ENCODE measurements around the gene NCK1. TPM values are rescaled to one million over a fixed set of nuclear protein-coding genes. Genes with fewer than 3 reads are reported as not detected.
"Not testable (repeated sequence)": the region's sequence is repeated elsewhere in the genome, so short reads cannot be mapped to it uniquely, and the experiment has no call there.

The NCK1 gene
- total and polyA plus RNA-seq, 2 donors (not counting 1 experiment from before 2014, with no cell fraction given), result 59.5 to 62.7 TPM

DNA sequence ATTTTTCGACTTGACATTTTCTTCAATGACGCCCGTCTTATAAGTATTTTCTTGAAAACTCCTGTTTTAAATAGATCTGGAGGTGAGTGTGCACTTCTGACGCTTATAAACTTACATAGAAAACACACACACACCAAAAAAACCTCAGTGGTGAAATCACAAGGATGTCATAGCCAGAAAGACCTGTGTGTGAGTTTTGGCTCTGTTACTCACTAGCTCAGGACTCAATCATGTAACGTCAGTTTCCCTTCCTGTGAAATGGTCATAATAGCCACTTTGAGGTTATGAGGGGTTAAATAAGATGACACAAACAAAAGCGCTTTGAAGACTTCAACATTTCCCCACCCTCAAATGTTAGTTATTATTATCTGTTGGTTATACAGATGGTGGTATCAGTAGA lies 97.6 kb downstream of the NCK1 start:
- H3K27me3 ChIP-seq (ENCODE audit: control insufficient read depth, insufficient read depth, low read length), result no peaks in the 10 kb centered on the region
- DNase-seq (ENCODE audit: low read depth in 2 of 2), result no peak
- no peak overlapping the region for H3K4me2 ChIP-seq (ENCODE audit: extremely low read depth, insufficient read depth, low read length)
- no peak overlapping the region for H2AFZ ChIP-seq (ENCODE audit: low read length)
- no peak overlapping the region for H3K27ac ChIP-seq (ENCODE audit: insufficient read depth, low read length)
- H4K20me1 ChIP-seq (ENCODE audit: control insufficient read depth, extremely low read depth, insufficient read depth, low read length), result no peaks in the 10 kb centered on the region
- no peaks in the 10 kb centered on the region for H3K9me3 ChIP-seq (ENCODE audit: control insufficient read depth, insufficient read depth, low read depth, low read length)
- no peaks in the 10 kb centered on the region for H3K36me3 ChIP-seq (ENCODE audit: control insufficient read depth, insufficient read depth, low read length)
- TF ChIP-seq EZH2 (IDR thresholded peaks at IDR 0.05; ENCODE audit: low read length, missing control alignments), result no peak
- TF ChIP-seq, protein P1, sequence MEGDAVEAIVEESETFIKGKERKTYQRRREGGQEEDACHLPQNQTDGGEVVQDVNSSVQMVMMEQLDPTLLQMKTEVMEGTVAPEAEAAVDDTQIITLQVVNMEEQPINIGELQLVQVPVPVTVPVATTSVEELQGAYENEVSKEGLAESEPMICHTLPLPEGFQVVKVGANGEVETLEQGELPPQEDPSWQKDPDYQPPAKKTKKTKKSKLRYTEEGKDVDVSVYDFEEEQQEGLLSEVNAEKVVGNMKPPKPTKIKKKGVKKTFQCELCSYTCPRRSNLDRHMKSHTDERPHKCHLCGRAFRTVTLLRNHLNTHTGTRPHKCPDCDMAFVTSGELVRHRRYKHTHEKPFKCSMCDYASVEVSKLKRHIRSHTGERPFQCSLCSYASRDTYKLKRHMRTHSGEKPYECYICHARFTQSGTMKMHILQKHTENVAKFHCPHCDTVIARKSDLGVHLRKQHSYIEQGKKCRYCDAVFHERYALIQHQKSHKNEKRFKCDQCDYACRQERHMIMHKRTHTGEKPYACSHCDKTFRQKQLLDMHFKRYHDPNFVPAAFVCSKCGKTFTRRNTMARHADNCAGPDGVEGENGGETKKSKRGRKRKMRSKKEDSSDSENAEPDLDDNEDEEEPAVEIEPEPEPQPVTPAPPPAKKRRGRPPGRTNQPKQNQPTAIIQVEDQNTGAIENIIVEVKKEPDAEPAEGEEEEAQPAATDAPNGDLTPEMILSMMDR (conservative IDR thresholded peaks at IDR 0.05 in 1 of 2, IDR thresholded peaks at IDR 0.05 in 1 of 2; ENCODE audit: low read depth in 1 of 2, low read length in 2 of 2), result no peak
- H3K4me1 ChIP-seq (ENCODE audit: control insufficient read depth, extremely low read depth, insufficient read depth, low read length), result peaks cover 19% of the 10 kb centered on the region
- H3K4me3 ChIP-seq (replicated peaks in 1 of 4; ENCODE audit: control extremely low read depth in 1 of 4, insufficient read depth in 1 of 4, low read depth in 3 of 4, low read length in 4 of 4), result no peak overlapping the region
- no peaks in the 10 kb centered on the region for H3K79me2 ChIP-seq (ENCODE audit: control insufficient read depth, insufficient read depth, low read length)
- H3K9ac ChIP-seq (ENCODE audit: insufficient read depth, low read length), result no peak overlapping the region

DNA sequence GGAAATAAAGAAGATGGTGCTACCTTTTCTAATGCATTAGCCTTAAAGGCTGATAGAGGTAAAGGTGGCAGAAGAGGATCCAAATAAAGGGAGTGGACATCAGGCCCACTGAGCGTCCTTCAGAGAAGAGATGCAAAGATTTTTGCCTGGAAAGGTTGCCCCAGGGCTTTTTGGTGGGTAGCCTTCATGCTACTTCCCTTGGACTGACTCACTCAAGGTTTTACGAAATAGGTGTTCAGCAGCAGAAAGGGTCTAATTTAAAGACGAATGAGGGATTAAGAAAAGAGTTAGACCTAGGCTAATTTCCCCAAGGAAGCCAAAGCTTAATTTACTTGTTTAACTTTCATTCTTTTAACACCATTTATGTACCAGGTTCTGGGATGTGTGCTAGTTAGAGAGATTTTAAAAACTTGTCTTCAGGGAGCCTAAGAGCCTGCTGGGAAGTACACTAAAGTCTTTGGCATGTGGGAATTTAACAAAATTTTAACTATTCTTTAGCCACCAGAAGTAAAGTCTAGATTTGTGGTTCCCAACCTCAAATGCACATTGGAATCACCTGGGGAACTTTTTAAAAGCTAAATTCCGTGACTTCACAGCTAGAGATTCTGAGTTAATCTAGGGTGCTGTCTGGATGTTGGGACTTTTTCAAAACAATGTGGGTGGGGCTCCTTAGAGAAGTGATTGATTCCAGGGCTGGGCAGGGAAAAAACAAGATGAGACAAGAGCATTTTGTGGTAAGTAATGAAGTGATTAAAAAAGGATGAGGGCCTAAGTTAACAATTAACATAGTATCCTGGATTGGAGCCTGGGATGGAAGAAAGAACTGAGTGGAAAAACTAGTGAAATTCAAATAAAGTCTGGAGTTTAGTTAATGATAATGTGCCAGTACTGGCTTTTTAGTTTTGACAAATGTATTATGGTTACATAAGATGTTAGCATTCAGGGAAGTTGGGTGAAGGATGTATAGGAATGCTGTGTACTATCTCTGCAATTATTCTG lies 99.1 kb downstream of the NCK1 start:
- peak in 1 of 2 donors; percentile 53 for DNase-seq (ENCODE audit: low read depth in 2 of 2)
- Histone ChIP-seq H3K27ac (ENCODE audit: insufficient read depth, low read length) (no peak overlapping the region), H3K4me3 (replicated peaks in 1 of 4; ENCODE audit: control extremely low read depth in 1 of 4, insufficient read depth in 1 of 4, low read depth in 3 of 4, low read length in 4 of 4) (no peak overlapping the region), H4K20me1 (ENCODE audit: control insufficient read depth, extremely low read depth, insufficient read depth, low read length) (no peaks in the 10 kb centered on the region), H3K9ac (ENCODE audit: insufficient read depth, low read length) (no peak overlapping the region), H3K36me3 (ENCODE audit: control insufficient read depth, insufficient read depth, low read length) (no peaks in the 10 kb centered on the region), H3K27me3 (ENCODE audit: control insufficient read depth, insufficient read depth, low read length) (no peaks in the 10 kb centered on the region), H3K4me1 (ENCODE audit: control insufficient read depth, extremely low read depth, insufficient read depth, low read length) (peaks cover 12% of the 10 kb centered on the region), H2AFZ (ENCODE audit: low read length) (no peak overlapping the region), H3K79me2 (ENCODE audit: control insufficient read depth, insufficient read depth, low read length) (no peaks in the 10 kb centered on the region), H3K4me2 (ENCODE audit: extremely low read depth, insufficient read depth, low read length) (no peak overlapping the region), H3K9me3 (ENCODE audit: control insufficient read depth, insufficient read depth, low read depth, low read length) (no peaks in the 10 kb centered on the region)
- no peak for TF ChIP-seq EZH2 (IDR thresholded peaks at IDR 0.05; ENCODE audit: low read length, missing control alignments)
- TF ChIP-seq, protein P1 (conservative IDR thresholded peaks at IDR 0.05 in 1 of 2, IDR thresholded peaks at IDR 0.05 in 1 of 2; ENCODE audit: low read depth in 1 of 2, low read length in 2 of 2), result no peak

DNA sequence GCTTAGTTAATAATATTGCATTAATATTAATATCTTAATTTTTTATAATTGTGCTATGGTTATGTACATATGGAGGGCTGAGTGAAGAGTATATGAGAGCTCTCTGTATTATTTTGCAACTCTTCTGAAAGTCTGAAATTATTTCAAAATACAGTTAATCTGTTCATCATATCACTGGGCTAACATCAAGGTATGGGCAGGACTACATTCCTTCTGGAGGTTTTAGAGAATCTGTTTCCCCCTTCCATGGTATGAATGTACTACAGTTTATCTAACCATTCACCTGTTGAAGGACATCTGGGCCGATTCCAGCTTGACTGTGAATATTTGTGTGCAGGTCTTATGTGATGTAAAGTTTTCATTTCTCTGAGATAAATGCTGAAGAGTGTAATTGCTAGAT lies 100.9 kb downstream of the NCK1 start:
- H3K4me1 ChIP-seq (ENCODE audit: control insufficient read depth, extremely low read depth, insufficient read depth, low read length), result peaks cover 2% of the 10 kb centered on the region
- no peak overlapping the region for H3K27ac ChIP-seq (ENCODE audit: insufficient read depth, low read length)
- H2AFZ ChIP-seq (ENCODE audit: low read length), result no peak overlapping the region
- TF ChIP-seq, protein P1 (conservative IDR thresholded peaks at IDR 0.05 in 1 of 2, IDR thresholded peaks at IDR 0.05 in 1 of 2; ENCODE audit: low read depth in 1 of 2, low read length in 2 of 2), result no peak
- no peak for TF ChIP-seq EZH2 (IDR thresholded peaks at IDR 0.05; ENCODE audit: low read length, missing control alignments)
- H4K20me1 ChIP-seq (ENCODE audit: control insufficient read depth, extremely low read depth, insufficient read depth, low read length), result no peaks in the 10 kb centered on the region
- H3K9me3 ChIP-seq (ENCODE audit: control insufficient read depth, insufficient read depth, low read depth, low read length), result no peaks in the 10 kb centered on the region
- no peaks in the 10 kb centered on the region for H3K79me2 ChIP-seq (ENCODE audit: control insufficient read depth, insufficient read depth, low read length)
- H3K9ac ChIP-seq (ENCODE audit: insufficient read depth, low read length), result no peak overlapping the region
- no peak overlapping the region for H3K4me2 ChIP-seq (ENCODE audit: extremely low read depth, insufficient read depth, low read length)
- no peak overlapping the region for H3K4me3 ChIP-seq (replicated peaks in 1 of 4; ENCODE audit: control extremely low read depth in 1 of 4, insufficient read depth in 1 of 4, low read depth in 3 of 4, low read length in 4 of 4)
- H3K36me3 ChIP-seq (ENCODE audit: control insufficient read depth, insufficient read depth, low read length), result no peaks in the 10 kb centered on the region
- no peak for DNase-seq (ENCODE audit: low read depth in 2 of 2)
- H3K27me3 ChIP-seq (ENCODE audit: control insufficient read depth, insufficient read depth, low read length), result no peaks in the 10 kb centered on the region

DNA sequence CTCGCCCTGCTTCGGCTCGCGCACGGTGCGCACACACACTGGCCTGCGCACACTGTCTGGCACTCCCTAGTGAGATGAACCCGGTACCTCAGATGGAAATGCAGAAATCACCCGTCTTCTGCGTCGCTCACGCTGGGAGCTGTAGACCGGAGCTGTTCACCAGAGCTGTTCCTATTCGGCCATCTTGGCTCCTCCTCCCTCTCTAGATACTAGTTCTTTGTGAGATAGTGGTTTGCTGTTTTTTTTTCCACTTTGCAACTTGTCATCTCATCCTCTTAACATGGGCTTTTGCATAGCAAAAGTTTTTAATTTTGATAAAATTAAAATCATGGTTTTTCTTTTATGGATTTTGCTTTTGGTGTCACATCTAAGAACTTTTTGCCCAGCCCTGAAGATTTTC lies 107.5 kb downstream of the NCK1 start:
- not testable (repeated sequence) for H3K36me3 ChIP-seq (ENCODE audit: control insufficient read depth, insufficient read depth, low read length); H3K27me3 ChIP-seq (ENCODE audit: control insufficient read depth, insufficient read depth, low read length); H3K4me3 ChIP-seq (replicated peaks in 1 of 4; ENCODE audit: control extremely low read depth in 1 of 4, insufficient read depth in 1 of 4, low read depth in 3 of 4, low read length in 4 of 4); DNase-seq (ENCODE audit: low read depth in 2 of 2); H3K9ac ChIP-seq (ENCODE audit: insufficient read depth, low read length); H3K79me2 ChIP-seq (ENCODE audit: control insufficient read depth, insufficient read depth, low read length); H3K27ac ChIP-seq (ENCODE audit: insufficient read depth, low read length); H4K20me1 ChIP-seq (ENCODE audit: control insufficient read depth, extremely low read depth, insufficient read depth, low read length); H3K4me2 ChIP-seq (ENCODE audit: extremely low read depth, insufficient read depth, low read length); H3K9me3 ChIP-seq (ENCODE audit: control insufficient read depth, insufficient read depth, low read depth, low read length); H2AFZ ChIP-seq (ENCODE audit: low read length); H3K4me1 ChIP-seq (ENCODE audit: control insufficient read depth, extremely low read depth, insufficient read depth, low read length)

All from fibroblast of lung (primary cell).